Endothelial cell of umbilical vein (primary cell): Measurements from ENCODE around the gene TUB.

ENCODE experiments used
- EZH2 ChIP-seq: IDR thresholded peaks from 2 replicates; pipeline ENCODE4 v1.6.1; 2012; ENCODE audit warnings: borderline replicate concordance, low read depth, mild to moderate bottlenecking, moderate library complexity, low read length, inconsistent platforms; ENCODE audit not compliant: severe bottlenecking
- FOS ChIP-seq: IDR thresholded peaks from 2 replicates; pipeline ENCODE4 v1.6.1; 2011; ENCODE audit warnings: mild to moderate bottlenecking, low read length, moderate library complexity, borderline replicate concordance; ENCODE audit not compliant: insufficient read depth
- MYC ChIP-seq: IDR thresholded peaks from one replicate; pipeline ENCODE4 v1.6.1; 2011; ENCODE audit warnings: mild to moderate bottlenecking, low read depth, low read length
- POLR2A ChIP-seq: IDR thresholded peaks from 2 replicates; pipeline ENCODE4 v1.6.1; 2012; ENCODE audit warnings: low read depth, mild to moderate bottlenecking, control low read depth, low read length
- POLR2AphosphoS5 ChIP-seq: IDR thresholded peaks from 2 replicates; pipeline ENCODE4 v1.6.1; 2012; ENCODE audit warnings: low read depth, mild to moderate bottlenecking, control low read depth, low read length, moderate library complexity; ENCODE audit not compliant: insufficient read depth
- TF ChIP-seq, protein P1 (sequence below), 2 donors: IDR thresholded peaks; 1 replicate in 1 of 2; 2 replicates in 1 of 2; pipeline ENCODE4 v1.5.1; 2011; ENCODE audit warnings: low read length in 2 of 2, mild to moderate bottlenecking in 2 of 2, moderate library complexity in 2 of 2, control low read depth in 1 of 2, inconsistent platforms in 1 of 2, low read depth in 1 of 2; ENCODE audit not compliant: insufficient read depth in 1 of 2; ENCODE audit errors: extremely low read depth in 1 of 2
- TF ChIP-seq, protein P2 (sequence below): IDR thresholded peaks from 2 replicates; pipeline ENCODE4 v1.6.1; 2011; ENCODE audit not compliant: insufficient read depth, insufficient read length

DNA sequence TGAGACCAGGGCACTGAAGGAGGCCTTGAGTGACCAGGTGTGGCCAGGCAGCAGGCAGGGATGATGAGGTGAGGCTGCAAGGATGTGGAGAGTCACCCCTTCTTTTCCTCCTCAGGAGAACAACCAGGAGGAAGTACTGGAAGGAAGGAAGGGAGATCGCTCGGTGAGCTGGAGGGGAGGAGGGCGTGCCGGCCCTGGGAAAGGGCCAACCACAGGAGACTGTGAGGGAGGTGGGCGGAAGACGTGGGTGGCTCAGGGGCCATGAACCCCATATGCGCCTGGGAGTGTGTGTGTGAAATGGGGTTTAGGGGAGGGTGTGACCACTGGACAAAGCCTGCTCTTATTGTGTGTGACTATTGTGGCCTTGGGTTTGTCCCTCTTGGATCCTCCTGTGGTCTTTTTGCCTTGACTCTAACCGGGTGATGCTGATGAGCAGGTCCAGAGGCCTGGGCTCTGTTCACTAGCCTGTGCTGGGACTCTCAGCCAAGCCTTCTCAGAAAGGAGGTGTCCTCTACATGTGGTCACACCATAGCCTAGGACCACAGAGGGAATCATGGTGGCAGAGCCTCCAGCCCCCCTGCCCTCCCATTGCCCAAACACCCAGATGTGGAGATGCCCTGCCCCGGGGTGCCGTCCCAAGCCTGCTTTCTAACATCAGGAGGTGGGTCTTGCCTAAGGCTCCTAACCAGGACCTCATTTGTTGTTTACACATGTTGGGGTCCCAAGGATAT is 41.3 kb upstream of the TUB start:
- TF ChIP-seq, protein P1, sequence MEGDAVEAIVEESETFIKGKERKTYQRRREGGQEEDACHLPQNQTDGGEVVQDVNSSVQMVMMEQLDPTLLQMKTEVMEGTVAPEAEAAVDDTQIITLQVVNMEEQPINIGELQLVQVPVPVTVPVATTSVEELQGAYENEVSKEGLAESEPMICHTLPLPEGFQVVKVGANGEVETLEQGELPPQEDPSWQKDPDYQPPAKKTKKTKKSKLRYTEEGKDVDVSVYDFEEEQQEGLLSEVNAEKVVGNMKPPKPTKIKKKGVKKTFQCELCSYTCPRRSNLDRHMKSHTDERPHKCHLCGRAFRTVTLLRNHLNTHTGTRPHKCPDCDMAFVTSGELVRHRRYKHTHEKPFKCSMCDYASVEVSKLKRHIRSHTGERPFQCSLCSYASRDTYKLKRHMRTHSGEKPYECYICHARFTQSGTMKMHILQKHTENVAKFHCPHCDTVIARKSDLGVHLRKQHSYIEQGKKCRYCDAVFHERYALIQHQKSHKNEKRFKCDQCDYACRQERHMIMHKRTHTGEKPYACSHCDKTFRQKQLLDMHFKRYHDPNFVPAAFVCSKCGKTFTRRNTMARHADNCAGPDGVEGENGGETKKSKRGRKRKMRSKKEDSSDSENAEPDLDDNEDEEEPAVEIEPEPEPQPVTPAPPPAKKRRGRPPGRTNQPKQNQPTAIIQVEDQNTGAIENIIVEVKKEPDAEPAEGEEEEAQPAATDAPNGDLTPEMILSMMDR (IDR thresholded peaks at IDR 0.05; ENCODE audit: extremely low read depth in 1 of 2, insufficient read depth in 1 of 2, low read depth in 1 of 2, low read length in 2 of 2) = no peak
- TF ChIP-seq POLR2A = no peak
- TF ChIP-seq EZH2 = no peak
- no peak for TF ChIP-seq MYC
- TF ChIP-seq POLR2AphosphoS5 = no peak
- TF ChIP-seq FOS = no peak
- TF ChIP-seq, protein P2, sequence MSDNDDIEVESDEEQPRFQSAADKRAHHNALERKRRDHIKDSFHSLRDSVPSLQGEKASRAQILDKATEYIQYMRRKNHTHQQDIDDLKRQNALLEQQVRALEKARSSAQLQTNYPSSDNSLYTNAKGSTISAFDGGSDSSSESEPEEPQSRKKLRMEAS = no peak
